PC-3 (cell line): ENCODE results near the gene VPS51.

Source experiments
- EZH2 ChIP-seq: fragments of 300-600 bp; sonication (generic); IDR thresholded peaks from one replicate; pipeline ENCODE4 v1.6.1; 2017; ENCODE audit warnings: antibody characterized with exemption, mild to moderate bottlenecking, low read length; ENCODE audit not compliant: unreplicated experiment
- TF ChIP-seq, protein P1 (sequence below): fragments of 300-600 bp; sonication (generic); conservative IDR thresholded peaks from 2 replicates; pipeline ENCODE4 v1.5.1; 2017; ENCODE audit warnings: antibody characterized with exemption, low read depth, mild to moderate bottlenecking, low read length

DNA sequence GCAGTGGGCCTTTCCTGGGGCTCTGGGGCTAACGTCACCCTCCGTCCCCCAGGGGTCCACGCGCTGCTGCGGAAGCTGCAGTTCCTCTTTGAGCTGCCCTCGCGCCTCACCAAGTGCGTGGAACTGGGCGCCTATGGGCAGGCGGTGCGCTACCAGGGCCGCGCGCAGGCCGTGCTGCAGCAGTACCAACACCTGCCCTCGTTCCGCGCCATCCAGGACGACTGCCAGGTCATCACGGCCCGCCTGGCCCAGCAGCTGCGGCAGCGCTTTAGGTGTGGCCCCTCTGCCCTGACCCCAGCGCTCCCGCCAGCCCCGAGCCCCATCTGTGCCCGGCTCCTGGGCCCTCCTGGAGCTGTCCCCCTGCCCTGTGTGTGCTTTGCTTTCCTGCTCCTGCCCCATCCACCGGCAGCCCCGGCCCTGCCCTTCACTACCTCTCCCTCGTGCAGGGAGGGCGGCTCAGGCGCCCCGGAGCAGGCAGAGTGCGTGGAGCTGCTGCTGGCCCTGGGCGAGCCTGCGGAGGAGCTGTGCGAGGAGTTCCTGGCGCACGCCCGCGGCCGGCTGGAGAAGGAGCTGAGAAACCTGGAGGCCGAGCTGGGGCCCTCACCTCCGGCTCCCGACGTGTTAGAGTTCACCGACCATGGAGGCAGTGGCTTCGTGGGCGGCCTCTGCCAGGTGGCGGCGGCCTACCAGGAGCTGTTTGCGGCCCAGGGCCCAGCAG is 11.9 kb downstream of the VPS51 start:
- TF ChIP-seq, protein P1, sequence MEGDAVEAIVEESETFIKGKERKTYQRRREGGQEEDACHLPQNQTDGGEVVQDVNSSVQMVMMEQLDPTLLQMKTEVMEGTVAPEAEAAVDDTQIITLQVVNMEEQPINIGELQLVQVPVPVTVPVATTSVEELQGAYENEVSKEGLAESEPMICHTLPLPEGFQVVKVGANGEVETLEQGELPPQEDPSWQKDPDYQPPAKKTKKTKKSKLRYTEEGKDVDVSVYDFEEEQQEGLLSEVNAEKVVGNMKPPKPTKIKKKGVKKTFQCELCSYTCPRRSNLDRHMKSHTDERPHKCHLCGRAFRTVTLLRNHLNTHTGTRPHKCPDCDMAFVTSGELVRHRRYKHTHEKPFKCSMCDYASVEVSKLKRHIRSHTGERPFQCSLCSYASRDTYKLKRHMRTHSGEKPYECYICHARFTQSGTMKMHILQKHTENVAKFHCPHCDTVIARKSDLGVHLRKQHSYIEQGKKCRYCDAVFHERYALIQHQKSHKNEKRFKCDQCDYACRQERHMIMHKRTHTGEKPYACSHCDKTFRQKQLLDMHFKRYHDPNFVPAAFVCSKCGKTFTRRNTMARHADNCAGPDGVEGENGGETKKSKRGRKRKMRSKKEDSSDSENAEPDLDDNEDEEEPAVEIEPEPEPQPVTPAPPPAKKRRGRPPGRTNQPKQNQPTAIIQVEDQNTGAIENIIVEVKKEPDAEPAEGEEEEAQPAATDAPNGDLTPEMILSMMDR: no peak
- no peak for TF ChIP-seq EZH2
